GM21576 (cell line): ENCODE results near the gene PLA2R1.
A peak's percentile ranks its signal among the peaks of the same experiment; 100 is the strongest.
"Not testable (repeated sequence)": the region's sequence is repeated elsewhere in the genome, so short reads cannot be mapped to it uniquely, and the experiment has no call there.

Experiments
- ATAC-seq: cut with Tn5 transposase; IDR thresholded peaks from one replicate; pipeline ENCODE4 v1.9.1; 2021; ENCODE audit warnings: mild to moderate bottlenecking, moderate library complexity; ENCODE audit not compliant: unreplicated experiment

The PLA2R1 gene

DNA sequence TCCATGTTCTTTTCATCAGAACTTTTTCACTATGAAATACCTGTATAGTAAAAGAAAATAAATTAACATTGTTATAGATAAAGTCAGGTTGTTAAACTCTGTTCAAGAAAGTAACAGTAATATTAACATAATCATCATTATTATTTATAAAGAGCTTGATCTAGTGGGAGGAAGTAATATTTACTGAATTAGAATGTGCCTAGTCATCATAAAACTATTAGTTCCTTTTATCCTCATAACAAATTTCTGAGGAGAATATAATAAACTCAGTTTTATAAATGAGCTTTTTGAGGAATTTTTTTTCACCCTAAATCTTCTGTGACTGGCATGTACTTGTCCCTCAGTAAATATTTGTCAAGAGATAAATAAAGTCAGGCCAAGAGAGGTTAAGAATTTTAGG, 78.4 kb downstream of the PLA2R1 start:
- ATAC-seq, result no peak

DNA sequence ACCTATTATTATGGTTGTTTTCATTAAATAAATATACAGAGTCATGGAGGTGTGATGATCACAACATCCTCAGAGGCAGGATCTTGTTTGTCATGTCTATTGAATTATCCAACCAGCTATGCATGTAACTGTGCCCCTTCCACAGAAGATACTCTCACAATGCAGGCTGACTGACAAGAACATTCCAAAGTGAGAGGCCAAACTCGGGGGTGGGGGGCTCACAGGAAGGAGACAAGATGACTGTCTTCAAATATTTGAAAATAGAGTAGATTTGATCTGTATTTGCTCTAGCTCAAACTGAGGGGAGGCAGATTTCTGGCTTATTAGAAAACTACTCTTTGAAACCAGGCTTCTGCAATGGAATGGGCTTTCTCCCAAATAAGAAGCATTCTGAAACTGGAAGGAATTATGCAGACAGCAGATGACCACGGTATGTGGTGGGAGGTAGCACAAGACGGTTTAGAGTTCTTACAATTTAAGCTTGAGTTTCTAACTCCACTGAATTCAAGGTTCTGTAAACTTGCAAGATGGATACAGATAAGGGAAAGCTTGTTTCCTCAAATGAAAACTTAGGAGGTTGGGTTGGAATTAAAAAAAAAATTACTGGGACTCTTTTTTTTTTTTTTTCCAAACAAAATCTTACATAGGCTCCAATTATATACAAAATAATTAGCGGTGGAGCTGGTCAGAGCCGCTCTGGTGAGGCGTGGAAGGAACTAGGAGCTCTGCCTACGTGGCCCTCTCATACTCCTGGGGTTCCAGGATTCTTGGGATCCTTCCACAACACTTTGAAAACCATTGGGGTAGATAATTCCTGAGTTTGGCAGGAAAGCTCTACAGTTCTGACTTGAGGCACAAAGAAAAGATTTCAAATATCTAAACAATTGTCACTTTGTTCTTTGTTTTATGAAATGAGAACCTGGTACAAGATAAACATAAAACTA, 79.3 kb downstream of the PLA2R1 start:
- ATAC-seq, result no peak

DNA sequence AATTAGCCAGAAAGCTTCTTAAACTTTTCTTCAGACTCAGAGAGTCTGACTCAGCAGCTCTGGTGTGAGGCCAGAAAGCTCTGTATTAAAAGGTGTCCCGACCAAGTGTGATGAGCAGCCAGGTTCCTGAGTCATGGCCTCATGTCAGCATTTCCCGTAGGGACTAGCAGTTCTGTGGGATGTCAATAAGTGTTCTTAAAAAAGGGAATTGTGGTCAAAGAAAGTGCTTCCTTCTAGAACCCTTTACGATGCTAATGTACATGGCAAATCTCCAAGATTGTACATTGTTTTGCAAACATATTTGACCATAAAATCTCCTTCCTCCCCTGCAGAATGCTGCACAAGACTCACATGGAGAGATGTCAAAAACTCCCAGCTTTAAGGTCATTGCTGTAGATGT, 80.1 kb downstream of the PLA2R1 start:
- ATAC-seq, result no peak

DNA sequence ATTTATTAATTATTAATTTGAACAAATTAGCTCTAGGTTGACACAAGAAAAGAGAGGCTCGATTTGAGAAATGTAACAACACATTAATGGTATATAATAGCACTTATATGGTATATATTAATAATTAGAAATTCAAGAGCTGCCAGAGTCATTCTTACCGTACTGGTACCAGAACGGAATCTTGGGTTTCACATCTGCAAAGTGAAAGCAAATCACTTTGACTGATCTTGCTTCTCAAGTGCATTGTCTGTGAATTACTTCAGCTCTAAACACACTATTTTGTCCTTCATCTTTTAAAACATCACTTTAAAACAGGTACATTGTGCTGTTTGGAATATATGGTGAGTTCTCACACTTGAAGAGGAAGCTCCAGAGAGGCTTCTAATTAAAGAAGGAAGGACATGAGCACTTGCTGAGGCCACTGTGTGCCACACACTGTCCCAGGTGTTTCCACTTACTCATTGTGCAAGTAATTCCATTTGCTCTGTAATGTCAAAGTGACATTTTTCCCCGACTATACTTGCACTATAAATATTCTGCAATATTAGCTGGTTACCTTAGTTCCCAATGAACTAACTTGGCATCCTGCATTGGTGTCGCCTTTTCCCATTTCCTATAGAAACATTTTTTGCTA, 85.8 kb downstream of the PLA2R1 start:
- ATAC-seq, result no peak

DNA sequence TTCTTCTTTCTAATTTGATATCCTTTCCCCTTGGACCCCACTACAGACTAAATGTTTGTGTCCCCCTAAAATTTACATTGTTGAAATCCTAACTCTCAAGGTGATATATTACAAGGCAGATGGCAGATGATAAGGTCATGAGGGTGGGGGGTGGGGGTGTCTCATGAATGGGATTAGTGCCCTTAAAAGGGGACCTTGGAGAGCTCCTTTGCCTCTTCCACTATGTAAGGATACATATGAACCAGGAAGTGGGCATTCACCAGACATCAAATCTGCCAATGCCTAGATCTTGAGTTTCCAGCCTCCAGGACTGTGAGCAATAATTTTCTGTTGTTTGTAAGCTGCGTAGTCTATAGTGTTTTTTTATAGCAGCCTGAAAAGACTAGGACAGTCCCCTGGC, 89.1 kb downstream of the PLA2R1 start:
- no peak for ATAC-seq

DNA sequence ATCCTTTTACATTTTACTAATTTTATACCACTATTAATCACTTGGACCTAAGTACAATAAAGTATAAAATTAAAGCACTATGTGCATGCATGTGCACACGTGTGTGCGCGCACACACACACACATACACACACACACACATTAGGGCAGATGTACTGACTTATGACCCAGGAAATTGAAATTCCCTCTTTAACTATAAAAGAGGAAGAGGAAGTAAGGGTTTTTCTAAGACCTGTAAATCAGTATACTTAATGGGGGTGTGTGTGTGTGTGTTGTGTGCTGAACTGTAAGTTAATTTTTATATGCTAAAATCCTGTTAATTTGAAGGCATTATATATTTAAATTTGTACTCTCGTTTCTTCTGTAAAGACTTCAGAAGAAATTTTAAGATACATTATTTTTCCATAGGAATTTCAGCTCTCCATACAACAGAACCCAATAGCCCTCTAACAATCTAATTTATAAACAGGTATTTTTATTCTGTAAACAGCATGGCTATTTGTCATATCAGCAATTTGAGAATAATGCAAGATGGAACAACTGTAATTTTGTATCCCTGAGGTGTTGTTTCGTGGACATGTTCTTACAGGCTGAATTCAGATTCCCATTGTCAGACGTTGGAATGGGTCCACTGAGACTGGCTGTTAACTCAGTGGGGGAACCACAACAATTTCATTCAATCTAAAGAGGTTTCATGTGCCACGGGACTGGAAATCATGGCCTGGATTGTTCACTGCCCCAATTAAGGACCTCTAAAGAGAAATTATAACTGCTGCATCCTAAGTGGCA, 90.9 kb downstream of the PLA2R1 start:
- ATAC-seq, result no peak

DNA sequence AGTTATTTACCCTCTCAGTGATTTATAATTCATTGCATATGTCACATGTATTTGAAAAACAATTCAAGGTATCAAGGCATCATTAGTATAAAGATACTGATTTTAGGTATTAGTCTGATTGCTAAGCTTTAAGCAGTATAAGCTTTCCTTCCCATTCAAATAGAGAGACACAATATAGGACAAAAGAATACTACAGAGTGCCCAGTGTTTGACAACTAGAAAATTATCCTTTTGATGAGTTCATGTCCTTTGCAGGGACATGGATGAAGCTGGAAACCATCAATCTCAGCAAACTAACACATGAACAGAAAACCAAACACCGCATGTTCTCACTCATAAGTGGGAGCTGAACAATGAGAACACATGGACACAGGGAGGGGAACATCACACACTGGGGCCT, 91.9 kb downstream of the PLA2R1 start:
- ATAC-seq, result not testable (repeated sequence)

DNA sequence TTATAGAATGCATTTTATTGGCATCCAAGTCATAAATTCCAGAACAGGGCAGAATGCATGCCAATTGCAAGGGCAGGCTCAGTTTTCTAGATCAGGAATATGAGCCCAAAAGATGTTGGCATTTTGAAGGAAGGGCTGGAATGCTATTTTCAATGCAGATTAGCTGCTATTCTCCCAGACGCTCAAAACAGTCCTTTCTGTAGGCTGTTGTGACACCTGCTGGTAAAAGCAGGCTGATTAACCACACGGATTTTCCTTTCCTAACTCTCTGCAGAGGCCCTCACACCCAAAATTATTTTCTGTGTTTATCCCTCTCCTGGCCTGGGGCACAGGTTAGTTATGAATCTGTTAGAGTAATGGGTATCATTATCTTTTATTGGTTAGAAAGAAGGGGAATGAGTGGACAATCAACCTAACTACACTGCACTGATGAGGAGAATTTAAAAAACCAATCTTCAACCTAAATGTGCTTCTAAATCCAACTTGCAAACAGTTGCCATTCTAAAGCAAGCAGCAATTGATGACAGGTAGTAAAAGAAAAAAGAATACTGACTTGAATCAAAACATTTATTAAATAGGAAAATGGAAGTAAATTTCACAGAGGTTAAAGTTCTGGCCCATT, 94.0 kb downstream of the PLA2R1 start:
- peak; percentile 61 for ATAC-seq

DNA sequence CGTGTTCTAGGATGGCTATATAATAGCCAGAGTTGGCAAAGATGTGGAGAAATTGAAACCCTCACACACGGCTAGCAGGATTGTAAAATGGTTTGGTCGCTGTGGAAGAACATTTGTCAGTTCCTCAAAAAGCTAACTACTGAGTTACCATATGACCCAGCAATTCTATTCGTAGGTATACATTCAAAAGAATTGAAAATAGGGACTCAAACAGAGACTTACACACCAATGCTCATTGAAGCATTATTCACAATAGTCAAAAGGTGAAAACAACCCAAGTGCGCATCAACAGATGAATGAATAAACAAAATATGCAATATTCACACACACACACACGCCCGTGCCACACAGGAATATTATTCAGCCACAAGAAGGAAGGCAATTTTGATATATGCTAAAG, 98.7 kb downstream of the PLA2R1 start:
- peak; percentile 71 for ATAC-seq

DNA sequence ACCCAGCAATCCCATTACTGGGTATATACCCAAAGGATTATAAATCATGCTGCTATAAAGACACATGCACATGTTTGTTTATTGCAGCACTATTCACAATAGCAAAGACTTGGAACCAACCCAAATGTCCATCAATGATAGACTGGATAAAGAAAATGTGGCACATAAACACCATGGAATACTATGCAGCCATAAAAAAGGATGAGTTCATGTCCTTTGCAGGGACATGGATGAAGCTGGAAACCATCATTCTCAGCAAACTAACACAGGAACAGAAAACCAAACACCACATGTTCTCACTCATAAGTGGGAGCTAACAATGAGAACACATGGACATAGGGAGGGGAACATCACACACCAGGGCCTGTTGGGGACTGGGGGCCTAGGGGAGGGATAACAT, 99.9 kb downstream of the PLA2R1 start:
- ATAC-seq, result not testable (repeated sequence)

DNA sequence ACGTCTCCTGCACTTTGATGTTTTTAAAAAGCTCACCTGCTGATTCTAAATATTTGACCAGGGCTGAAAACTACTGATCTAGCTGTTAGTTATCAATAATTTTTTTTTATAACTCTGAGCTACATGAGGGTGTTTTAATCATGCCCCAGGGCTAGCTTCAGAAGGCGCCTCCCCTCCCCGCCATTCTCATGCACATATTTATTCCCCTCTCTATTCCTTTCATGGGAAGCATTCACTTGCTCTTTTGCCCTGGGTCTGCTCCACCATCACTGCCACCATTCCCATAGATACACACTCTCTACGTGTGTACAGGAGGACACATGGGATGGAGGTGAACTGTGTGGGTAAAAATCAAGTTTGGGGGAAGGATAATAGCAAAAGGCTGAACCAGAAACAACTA, 101.0 kb downstream of the PLA2R1 start:
- no peak for ATAC-seq

DNA sequence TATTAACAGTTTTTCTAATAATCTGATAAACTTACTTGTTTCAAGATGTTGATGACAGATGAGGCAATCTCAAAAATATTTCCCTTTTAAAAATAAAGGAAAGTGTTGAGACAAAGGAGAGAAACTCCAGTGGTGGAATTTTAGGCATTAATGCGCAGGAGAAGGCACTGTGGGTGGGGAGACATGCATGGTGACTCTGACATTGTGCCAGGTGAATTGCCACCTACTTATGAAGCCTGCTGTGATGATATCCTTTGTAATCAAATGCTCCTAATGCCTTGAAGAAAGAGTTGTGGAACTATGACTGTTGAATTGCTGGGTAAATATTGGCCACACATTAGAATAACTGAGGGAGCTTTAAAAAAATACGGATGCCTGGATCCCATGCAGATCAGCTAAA, 101.4 kb downstream of the PLA2R1 start:
- no peak for ATAC-seq

DNA sequence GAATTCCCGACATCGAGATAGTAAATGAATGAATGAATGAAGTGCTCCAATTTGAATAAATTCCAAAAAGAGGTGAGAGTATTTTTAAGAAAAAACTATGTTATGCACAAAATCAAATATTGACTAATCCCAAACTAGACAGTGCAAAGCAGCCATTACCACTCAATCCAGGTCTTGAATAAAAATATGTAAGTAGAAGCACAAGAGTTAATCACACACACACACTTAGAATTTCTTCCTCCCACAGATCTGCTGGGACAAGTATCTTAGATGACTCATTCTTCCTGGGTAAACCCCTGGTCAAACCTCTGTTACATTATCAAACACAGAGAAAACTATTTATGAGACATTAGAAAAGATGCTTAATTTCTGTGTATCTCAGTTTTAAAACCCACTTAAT, 102.0 kb downstream of the PLA2R1 start:
- ATAC-seq, result peak; percentile 57

DNA sequence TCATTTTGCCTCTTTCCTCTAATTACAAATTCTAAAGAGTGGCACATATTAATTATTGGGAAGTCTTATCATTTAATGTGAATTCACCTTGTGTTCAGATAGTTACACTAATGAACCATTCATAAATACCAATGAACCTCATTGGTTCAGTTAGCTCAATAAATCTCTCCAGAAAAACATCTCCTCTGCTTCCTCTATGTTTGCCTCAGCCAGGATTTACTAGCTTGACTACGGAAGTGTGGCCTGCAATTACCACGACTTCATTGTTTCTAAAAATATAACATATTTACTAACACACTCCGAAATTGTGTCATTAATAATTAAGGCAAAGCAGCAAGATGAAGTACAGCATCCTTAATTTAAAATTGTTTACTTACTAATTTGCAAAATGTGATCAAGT, 103.3 kb downstream of the PLA2R1 start:
- ATAC-seq, result no peak

DNA sequence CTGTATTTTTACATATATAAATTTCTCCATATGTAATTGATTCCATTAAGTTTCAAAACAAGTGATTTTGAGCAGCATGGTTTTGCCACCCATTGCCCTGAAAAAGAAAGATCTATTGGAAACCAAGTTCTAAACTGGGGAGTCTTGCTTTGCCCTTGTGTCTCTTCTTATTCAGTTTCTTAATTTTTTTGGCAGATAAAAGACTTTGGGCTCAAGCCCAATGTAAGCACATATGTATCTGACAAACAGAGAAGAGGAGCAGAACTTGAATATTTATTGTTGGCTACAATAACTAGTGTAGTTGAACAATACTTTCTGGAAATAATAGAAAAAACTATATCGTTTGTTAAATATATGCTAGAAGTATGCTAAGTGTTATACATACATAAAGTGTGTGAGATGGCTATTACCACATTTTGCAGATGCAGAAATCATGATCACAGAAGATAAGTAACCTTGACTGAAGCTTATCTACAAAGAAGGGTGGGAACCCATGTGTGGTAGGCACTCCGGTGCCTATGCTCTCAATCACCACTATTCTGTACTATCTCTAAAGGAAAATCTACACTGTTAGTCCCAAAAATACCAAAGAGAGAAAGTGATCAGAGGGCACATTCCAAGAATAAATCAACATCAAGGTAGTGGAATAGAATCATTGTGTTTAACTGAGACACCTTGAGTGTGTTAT, 109.1 kb downstream of the PLA2R1 start:
- no peak for ATAC-seq

DNA sequence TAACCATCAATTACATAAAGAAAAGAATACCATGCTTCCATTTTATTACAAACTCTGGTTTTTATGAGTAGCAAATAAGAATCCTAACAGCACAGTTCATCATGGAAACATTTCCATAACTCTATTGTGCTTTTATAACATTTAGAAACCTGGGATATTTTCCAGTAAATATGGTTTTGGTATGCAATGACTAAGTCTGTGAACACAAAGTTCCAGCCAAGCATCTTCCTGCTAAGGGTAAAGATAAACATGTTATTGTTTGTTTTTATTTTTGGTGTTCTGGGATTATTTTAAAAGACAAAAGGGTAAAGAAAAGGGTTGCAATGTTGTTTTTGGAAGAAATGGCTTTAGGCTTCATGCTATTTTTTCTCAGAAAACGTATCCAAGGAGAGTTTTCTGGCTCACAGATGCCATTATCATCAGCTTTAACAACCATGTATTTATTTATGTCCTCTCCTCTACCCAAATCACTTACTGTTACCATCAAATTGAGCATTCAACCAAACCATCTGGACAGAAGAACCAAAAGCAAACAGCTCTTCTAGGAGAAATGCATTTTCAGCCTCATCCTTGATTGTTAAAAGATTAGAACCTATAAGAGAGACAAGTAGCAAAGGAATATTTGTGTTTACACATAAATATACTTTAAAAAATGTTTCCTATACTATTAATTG, 116.0 kb downstream of the PLA2R1 start:
- ATAC-seq, result no peak

DNA sequence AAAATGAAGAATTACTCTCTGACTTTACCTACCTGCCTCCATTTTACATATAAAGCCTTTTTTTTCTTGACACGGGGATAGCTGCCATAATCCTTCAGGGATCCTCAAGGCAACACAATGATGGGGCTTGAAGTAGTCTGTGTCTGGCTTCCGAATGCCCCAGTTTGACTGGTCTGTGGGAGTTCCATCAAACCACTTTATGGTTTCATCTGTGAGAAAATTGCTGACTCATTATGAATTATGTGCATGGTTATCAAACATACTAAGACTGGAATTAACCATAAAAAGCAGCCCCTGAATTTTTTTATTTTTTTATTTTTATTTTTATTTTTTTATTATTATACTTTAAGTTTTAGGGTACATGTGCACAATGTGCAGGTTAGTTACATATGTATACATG, 117.5 kb downstream of the PLA2R1 start:
- ATAC-seq, result no peak

DNA sequence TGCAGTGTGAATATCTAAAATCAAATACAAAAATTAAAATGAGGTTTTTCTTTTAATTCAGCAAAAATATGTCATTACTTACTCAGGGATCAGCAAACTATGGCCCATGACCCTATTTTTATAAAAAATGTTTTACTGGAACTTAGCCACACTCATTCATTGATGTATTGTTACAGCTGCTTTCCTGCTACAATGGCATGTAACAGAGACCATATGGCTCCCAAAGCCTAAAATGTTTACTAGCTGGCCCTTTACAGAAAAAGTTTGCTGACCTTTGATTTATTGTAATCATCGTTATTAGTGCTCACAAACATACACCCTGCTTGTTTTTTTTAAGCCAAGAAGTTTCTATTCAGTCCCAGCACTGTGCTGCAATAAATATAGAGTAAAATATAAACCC, 120.3 kb downstream of the PLA2R1 start:
- ATAC-seq, result no peak

DNA sequence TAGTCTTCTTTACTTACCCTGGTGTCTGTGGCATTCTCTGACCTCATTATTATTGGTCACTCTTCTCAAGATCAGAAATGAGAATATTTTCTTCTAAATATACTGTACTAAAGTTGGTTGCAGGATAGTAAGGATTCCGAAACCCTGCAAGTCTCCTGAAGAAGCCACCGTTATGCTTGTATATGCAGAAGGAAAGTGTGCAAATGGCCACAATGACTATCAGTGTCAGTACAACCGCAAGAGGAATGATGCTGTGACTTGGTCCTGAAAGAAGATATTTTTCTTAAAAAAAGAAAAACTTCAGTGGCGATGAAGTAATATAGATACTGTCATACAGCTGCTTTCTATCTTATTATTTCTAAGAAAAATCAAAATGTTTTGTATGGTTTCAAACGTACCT, 120.7 kb downstream of the PLA2R1 start:
- ATAC-seq, result no peak

DNA sequence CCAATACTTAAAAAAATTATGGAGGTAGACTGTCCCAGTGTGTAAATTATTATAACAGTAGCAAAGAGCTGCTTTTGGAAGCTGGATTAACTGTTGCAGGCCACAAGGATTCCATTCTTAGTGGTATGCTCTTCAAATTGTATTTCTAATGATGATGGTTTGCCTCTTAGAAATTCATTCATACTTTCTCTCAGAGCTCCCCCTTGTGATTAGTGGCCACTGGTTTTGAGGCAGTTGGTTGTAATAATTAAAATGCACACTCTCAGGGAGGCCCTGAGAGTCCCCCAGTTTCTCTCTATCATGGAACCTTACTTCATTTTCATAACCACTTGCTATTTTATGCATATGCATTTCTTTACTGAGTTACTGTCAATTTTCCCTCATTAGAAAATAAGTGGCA, 122.5 kb downstream of the PLA2R1 start:
- ATAC-seq, result peak; percentile 89
